B cell (primary cell): Measurements from ENCODE around the gene MLLT3.

Source experiments
- EZH2 ChIP-seq: IDR thresholded peaks from 2 replicates; pipeline ENCODE4 v1.6.1; 2012; ENCODE audit warnings: borderline replicate concordance, low read depth, mild to moderate bottlenecking, moderate library complexity, low read length; ENCODE audit not compliant: insufficient read depth, poor library complexity, severe bottlenecking
- TF ChIP-seq, protein P1 (sequence below): fragments of 200-600 bp; IDR thresholded peaks from one replicate; pipeline ENCODE4 v1.8.0; 2022; ENCODE audit warnings: antibody characterized with exemption, mild to moderate bottlenecking

DNA sequence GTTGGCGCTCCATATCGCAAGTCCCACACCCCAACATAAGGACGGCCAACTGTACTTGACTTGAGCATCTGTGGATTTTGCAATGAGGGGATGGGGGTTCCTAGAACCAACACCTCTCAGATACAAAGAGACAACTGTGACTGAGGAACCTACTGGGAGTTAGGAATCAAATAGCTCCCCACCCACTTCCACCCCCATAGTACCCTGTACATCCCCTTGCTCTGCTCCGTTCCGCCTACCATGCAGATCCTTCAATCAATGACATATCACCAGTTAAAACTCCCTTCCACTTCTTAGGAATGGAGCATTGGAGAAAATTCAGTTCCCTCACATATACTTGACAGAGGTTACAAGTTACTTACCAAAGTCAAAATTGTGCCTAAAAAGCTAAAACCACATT, 140.9 kb downstream of the MLLT3 start:
- TF ChIP-seq, protein P1, sequence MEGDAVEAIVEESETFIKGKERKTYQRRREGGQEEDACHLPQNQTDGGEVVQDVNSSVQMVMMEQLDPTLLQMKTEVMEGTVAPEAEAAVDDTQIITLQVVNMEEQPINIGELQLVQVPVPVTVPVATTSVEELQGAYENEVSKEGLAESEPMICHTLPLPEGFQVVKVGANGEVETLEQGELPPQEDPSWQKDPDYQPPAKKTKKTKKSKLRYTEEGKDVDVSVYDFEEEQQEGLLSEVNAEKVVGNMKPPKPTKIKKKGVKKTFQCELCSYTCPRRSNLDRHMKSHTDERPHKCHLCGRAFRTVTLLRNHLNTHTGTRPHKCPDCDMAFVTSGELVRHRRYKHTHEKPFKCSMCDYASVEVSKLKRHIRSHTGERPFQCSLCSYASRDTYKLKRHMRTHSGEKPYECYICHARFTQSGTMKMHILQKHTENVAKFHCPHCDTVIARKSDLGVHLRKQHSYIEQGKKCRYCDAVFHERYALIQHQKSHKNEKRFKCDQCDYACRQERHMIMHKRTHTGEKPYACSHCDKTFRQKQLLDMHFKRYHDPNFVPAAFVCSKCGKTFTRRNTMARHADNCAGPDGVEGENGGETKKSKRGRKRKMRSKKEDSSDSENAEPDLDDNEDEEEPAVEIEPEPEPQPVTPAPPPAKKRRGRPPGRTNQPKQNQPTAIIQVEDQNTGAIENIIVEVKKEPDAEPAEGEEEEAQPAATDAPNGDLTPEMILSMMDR = no peak
- no peak for TF ChIP-seq EZH2
